Hepatic stellate cell (primary cell): Measurements from ENCODE around the gene ADAP1.
"Not testable (repeated sequence)": the region's sequence is repeated elsewhere in the genome, so short reads cannot be mapped to it uniquely, and the experiment has no call there.

Source experiments
- DNase-seq: peaks from one replicate; pipeline ENCODE4 v3.0.0; 2011; ENCODE audit warnings: low spot score

The ADAP1 gene

DNA sequence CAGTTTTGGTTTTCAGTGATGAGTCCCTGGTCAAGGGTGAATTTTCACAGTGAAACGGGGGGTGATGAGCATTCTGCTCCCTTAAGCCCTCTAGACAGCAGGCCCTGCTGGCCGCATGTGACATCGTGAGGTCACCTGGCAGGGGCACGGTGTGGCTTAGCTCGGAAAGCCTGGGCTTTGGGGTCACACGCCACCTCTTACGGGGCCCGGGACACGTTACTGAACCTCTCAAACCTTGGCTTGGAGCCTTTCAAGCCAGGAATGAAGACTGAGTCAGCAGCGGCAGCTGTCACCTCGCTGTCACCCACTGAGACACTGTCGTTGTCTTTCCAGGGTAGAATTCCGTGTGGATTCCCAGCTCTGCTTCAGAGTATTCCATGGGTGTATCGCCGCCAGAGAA is 74.0 kb downstream of the ADAP1 start:
- no peak for DNase-seq

DNA sequence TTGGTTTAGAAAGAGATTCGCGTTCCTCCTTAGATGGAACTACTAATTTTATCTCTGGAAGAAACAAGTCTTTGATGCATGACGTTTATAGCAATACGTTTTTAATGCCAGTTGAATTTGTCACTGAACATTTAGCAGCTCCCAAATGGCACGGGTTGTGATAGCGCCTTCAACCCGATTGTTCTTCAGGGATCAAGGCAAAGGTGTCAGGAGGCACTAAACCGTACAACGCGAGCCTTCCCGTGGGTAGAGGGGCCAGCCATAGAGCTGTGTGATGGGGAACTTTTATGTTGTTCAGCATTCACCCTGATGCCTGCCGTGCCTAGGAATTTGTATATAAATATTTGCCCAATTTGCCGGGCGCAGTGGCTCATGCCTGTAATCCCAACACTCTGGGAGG is 74.8 kb downstream of the ADAP1 start:
- no peak for DNase-seq

DNA sequence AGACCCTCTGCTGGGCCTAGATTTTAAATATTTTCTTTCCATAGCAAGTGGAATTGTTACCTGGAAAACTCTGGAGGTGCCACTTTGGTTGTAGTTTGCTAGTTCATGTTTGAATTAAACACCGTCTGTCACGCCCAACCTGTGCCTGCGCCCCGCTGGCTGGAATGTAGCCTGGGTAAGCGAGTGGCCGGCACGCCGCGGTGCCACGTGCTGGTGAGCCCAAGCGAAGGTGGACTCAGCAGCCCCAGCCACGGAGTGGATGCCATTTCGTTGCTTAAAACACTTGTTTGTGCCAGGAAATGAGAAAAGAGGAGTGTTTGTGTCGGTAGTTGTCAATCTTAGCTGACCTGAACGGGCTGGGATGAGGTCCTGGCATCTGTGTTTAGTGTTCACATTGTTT is 75.4 kb downstream of the ADAP1 start:
- DNase-seq, result no peak

DNA sequence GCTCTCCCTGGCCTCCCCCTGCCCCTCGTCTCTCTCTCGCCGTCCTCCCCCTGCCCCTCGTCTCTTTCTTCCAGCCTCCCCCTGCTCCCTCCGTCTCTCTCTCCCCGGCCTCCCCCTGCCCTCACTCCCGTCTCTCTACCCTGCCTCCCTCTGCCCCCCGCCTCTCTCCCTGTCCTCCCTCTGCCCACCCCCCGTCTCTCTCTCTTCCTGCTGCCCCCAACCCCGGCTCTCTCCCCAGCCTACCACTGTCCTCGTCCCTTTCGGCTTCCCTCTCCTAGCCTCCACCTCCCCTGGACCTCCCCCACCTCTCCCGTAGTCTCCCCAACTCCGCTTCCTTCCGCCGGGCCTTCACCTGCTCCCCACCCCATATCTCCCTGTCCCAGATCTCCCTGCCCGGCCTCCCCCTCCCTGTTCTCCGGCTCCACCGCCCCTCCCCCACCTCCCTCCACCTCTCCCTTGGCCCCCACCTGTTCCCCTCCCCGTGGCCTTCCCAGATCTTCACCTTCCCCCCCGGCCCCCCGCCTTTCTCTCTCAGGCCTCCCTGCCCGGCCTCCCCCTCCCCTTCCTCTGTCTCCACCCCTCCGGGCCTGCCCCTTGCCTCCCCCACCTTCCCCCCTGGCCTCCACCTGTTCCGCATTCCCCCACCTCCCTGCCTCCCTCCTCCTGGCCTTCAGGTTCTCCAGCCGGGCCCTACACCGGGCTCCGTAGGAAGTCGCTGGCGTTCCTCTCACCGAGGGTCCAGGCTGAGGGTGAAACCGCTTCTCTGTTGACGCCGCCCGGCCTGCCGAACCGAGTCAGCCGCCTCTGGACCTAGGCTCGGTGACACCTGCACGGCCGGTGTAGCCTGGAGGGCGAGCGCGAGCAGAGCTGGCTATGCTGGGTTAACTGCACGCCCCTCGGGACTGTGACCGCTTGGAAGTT is 76.9 kb downstream of the ADAP1 start:
- no peak for DNase-seq

DNA sequence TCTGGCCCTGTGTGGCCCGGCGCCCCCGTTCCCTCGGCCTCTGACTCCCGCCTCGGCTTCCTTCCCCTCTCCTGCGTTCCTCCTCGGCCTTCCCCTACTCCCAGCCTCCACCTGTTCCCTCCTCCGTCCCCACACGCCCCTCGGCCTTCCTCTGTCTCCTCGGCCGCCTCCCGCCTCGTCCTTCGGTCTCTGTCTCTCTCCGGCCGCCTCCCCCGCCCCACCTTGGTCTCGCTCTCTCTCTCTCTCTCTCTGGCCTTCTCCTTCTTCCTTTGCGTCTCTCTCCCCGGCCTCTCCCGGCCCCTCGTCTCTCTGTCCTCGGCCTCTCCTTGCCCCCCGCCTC is 77.5 kb downstream of the ADAP1 start:
- DNase-seq, result no peak

DNA sequence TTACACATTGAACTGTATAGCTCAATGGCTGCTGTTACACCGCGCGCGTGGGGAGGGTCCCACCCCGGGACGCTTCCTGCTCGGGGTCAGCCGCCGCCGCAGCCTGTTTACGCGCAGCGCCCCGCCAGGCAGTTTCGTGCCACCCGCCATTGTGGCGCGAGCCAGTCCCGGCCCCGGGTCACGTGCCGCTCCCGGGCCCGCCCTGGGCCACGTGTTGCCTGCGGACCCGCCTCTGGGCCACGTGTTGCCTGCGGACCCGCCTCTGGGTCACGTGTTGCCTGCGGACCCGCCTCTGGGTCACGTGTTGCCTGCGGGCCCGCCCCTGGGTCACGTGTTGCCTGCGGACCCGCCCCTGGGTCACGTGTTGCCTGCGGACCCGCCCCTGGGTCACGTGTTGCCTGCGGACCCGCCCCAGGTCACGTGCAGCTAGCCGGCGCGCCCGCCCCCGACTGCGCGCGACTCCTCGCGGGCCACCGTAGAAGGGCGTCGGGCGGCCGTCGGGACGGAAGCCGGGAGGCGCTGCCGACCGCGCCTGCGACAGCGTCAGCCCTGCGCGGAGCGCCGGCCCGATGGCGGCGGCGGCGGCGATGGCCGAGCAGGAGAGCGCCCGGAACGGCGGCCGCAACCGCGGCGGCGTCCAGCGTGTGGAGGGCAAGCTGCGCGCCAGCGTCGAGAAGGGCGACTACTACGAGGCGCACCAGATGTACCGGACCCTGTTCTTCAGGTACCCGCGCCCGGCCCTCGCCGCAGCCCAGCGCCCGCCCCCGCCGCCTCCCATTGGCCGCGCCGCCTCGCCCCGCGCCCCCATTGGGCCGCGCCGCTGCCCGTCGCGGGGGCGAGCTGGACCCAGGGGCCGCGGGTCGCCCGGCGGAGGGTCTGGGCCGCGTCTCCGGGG is 78.2 kb downstream of the ADAP1 start, which contains the start of gene GET4:
Gene GET4, plus strand, starts transcription at position 478 of the 895 bp plus-strand sequence. Its CDS starts 92 bp downstream, at position 570.
- DNase-seq, result peak; percentile 93

DNA sequence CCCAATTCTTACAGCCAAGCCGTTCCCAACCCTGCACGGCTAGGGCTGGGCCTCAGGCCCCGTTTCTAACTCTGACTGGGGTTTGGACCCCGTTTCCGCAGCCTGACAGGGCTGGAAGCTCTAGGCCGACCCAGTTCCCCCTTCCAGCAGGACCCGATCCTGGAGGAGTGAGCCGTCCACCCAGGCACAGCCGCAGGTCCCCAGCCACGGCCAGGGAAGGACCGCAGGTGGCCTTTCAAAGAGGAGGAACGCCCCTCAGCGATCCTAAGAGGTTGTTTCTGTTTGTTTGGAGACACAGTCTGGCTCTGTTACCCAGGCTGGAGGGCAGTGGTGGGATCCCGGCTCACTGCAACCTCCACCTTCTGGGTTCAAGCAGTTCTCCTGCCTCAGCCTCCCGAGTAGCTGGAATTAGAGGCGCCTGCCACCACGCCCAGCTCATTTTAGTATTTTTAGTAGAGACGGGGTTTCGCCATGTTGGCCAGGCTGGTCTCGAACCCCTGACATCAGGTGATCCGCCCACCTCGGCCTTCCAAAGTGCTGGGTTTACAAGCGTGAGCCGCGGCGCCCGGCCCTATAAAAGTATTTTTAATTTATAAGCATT is 78.9 kb downstream of the ADAP1 start:
- DNase-seq, result no peak

DNA sequence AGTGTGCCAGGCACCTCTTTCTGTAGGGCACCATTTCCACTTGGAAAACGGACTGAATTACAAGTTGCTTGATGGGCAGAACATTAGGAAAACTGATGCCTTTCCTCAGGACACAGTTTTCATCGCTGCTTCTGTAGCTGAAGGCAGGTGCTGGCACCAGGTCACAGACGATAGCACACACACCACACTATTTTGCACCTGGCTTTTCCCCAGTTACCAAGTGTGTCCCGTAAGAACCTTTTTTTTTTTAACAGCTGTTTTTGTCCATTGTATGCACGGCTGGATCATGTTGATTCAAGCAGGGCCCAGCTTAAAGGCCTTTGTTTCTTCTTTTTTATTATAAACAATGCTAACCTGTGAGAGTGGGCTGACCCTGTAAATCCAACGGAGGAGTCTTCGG is 79.4 kb downstream of the ADAP1 start:
- DNase-seq, result no peak

DNA sequence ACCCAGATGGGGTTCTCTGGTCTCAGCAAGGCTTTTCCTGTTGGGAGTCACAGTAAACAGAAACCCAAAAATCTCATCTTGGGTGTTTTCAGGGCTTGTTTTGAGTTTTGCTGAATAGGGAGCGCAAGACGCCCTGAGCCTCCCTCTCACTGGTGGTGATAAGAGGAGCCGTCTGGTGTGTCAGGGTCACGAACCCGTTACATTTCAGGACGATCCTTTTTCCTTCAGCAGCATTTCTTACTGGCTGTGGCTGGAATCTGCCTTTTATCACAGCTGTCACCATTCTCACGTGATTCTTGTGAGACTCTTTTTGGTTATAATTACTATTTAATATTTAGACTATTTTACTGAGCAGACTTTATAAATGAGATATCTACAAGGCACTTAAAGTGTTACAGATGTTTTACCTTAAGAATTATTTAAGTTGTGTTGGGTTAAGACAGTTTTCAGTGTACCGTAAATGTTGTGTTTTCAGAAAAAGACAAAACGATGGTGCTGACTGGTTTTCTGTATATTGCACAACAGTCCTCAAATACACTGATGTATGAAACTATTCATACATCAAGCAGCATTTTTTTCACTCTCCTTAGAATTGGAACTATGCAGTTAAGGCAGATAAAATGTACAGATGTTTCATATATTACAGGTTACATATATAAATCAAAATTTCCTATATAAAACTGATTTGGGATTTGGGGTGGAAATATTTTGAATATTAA is 80.3 kb downstream of the ADAP1 start:
- DNase-seq, result no peak

DNA sequence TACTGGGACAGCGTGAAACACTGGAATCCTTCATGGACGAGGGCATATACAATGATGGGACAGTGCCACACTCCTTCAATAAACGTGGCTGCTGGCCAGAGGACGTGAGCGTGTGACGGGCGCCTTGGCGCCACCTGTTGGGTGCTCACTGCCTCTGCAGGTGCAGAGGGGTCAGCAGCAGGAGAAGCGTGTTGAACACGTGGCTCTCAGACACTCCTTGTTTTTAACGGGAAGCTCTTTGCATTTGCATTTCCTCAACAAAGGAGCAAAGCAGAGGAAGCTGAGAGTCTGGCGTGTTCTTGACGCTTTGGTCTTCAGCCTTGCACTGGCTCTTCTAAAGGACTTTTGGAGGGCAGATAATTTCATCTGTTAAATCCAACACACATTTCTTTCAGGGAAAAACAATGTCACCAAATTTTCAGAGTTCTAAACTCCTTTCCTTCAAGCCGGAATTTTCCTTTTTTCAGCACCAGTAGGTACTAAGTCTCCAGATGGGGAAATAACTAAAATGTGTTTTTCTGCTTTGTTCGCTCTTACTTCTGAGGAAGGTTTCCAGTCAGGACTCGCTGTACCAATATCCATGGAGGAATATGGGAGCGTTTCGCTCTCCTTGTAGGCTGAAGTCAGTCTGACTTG is 81.0 kb downstream of the ADAP1 start:
- DNase-seq, result peak; percentile 91

DNA sequence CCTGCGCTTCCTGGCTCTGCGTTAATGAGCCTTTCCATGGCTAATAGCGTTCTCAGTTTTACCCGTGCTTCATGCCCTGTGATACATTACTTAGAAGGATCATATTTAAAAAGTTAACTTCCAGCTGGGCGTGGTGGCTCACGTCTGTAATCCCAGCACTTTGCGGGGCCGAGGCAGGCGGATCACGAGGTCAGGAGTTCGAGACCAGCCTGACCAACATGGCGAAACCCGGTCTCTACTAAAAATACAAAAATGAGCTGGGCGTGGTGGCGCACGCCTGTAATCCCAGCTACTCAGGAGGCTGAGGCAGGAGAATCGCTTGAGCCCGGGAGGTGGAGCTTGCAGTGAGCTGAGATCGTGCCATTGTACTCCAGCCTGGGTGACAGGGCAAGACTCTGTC is 81.8 kb downstream of the ADAP1 start:
- DNase-seq, result not testable (repeated sequence)

DNA sequence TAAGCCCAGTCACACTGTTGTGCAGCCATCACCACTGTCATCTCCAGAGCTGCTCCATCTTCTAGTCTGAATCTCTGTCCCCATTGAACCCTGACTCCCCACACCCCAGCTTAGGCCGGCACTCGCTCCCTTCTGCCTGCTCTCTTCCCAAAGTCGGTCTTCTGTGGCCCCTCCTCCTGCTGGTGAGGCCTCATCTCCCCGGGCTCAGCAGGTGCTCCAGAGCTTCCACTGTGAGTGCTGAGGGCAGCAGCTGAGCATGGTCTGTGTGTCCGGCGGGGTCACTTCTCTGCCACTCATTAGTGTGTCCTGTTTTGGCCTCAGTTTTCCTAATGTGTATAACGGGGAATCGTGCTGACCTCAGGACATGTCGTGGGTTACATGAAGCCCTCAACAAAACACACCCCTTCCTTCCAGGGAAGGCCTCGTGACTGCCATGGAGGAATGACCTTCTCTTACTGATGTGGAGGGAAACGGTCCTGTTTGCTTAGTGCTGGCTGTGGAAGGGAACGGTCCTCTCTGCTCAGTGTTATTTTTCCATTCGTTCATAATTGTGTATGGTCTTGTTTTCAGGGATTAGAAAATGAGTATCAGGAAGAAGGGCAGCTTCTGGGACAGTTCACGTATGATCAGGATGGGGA is 82.5 kb downstream of the ADAP1 start:
- DNase-seq, result no peak

DNA sequence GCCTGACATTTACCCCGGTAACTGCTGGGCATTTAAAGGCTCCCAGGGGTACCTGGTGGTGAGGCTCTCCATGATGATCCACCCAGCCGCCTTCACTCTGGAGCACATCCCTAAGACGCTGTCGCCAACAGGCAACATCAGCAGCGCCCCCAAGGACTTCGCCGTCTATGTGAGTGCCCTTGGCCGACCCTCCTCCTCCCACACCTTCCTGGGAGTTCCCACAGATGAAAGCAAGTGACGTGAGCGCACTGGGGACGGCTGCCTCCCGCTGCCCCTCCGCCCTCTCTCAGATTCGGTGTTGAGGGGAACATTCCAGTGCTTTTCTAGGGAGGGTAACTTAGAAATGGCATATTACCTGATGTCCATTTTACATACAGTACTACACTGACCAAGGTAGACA is 85.1 kb downstream of the ADAP1 start:
- no peak for DNase-seq

DNA sequence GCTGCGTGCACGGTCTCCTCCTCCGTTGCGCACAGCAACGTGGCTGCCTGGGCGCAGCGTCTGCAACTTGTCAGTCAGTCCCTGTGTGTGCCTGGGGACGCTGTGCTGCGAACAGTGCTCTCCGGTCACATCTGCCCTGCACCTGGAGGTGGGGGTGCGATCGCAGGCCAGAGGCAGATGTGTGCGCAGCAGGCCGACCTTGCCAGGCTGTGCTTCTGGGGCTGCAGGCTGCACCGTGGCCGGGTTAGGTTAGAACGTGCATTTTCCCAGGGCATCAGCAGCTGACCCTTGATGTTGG is 86.3 kb downstream of the ADAP1 start:
- no peak for DNase-seq

DNA sequence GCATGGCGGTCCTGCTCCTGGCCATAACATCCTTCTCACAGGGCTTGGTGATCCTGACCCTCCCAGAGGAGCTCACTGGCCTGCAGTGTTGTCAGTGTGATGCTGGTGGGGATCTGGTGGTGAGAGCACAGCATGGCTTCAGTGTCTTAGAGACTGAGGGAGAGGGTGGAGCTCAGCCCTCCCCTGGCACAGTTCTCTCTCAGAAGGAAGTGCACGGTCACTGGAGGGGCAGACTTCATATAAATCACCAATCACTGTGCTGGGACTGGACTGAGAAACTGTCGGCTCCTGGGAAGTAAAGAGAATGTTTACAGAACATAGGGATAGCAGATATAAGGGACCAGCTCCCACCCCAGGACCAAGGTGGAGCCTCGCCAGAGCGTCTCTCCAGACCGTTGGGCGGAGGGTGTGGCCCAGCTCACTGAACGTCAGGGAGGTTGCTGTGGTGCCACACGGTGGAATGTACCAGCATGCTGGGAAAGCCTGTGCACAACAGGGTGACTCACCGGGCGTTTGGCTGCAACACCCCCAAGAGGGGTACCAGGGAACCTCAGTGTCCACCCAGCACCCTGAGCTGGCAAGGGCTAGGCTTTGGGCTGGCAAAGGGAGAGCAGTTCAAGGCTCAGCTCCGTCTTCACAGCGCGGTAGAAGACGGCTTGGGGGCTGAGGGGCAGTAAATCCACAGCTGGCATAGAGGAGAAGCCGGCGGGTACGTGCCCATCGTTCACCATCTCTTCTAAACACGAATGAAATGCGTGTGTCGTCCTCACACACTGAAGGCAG is 86.9 kb downstream of the ADAP1 start:
- peak; percentile 74 for DNase-seq

DNA sequence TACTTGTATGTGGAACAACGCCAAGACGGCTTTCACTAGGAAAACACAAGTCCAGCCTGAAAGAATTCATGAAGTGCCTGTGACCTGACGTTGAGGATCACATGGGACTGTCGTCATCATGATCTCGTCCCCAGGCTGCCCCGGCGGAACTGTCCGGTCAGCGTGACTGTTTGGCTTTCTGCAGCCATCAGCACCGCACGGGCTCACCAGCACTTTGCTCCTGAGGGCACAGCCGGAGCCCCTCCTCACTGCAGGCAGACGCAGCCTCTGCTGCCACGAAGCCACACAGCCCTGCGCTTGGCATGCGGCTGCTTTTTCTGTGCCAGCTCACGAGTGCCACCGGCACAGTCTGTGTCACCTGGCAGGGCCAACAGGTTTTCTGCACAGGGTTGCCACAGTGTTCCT is 87.5 kb downstream of the ADAP1 start:
- peak; percentile 95 for DNase-seq

DNA sequence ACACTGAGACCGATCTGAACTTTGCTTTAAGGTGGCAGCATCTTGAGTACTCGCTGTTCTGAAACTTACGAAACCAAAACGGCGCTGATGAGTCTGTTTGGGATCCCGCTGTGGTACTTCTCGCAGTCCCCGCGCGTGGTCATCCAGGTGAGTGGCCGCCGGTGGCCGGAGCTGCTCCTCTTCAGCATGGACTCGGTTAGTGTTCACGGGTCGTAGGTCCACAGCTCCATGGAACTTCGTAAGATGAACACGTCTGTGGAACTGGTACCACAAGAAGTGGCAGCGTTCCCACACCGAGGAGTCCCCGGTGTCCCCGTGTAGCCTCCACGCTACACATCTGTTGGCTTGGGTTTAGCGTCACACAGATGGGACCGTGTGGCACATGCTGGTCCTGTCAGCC is 88.6 kb downstream of the ADAP1 start:
- DNase-seq, result no peak

DNA sequence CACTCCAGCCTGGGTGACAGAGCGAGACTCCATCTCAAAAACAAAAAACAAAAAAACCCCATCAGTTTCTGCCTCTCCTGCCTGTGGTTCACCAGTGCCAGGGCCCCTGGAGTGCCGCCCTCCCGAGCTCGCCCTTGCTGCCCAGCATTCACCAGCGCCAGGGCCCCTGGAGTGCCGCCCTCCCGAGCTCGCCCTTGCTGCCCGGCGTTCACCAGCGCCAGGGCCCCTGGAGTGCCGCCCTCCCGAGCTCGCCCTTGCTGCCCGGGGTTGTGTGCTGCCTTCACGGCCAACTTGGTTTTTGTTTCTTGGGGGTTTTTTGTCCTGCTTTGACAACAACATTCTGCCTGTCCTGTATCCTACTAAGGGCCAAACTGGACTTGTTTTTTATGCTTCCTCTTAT is 91.4 kb downstream of the ADAP1 start:
- no peak for DNase-seq

DNA sequence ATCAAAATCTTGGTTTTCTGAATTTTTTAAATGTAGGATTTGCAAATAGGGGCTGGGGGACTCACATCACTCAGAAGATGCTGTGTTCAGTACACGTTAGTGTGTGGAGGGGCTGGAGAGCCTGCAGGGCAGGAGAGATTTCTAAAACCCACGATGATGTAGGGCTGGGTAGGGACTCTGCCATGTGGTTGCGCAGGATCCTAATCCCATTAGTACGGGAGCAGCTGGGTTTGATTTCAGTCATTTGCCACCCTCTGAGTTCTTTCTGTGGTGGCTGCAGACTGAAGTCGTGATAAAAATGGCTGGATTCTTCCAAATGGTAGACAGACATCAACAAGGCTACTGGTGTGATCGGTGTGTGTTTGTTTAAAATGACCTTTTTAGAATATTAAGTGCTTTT is 92.3 kb downstream of the ADAP1 start:
- DNase-seq, result no peak

DNA sequence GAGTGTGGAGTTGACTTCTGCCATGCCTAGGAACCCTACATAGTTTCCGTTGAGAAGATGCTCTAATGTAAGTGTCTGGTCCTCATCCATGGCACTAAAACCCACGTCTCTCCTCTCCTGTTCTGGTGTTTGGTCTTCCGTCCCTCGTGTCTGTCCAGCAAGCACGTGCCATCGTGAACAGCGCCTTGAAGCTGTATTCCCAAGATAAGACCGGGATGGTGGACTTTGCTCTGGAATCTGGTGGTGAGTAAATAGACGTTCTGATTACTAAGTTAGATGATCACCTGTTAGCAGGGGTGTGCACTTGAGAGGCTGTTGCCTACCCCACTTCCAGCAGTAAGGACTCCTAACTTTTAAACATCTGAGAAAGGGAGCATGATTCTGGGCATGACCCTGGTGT is 93.3 kb downstream of the ADAP1 start:
- no peak for DNase-seq
